ENCODE measurements around the gene CARMIL1. TPM values are rescaled to one million over a fixed set of nuclear protein-coding genes. Genes with fewer than 3 reads are reported as not detected.

CARMIL1 gene
- total and polyA plus RNA-seq, 10 of the 15 experiments (the other 5 are each of a cell fraction or from before 2014, with no cell fraction given), result 6.4 to 18.1 (median 10.3) TPM

DNA sequence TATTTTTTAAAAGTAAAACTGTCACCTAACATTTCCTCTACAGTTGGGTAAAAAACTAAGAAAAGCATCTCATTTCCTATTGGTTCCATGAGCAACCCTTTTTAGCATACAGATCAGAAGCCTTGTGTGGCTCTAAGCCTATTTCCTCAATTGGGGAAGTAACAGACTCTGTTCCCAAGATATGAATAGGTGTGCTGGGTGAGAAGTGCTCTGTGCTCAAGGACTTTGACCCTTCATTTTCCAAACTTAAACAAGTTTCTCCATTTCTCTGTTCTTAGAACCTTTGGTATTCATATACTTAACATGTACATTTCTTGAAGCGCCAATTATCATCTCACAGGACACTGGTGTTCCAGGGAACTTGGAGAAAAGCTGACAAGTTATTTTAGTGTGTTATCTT lies 24.1 kb downstream of the CARMIL1 start:
- ChIA-PET SMC1A (ENCODE audit: uncharacterized antibody, unreplicated experiment) (interaction anchor here (0.7 kb wide), 2 partner anchors 102 to 111 kb away, joined by 3 read pairs; no protein-coding TSS in a partner anchor), CTCF (interaction anchor here (2.5 kb wide), 1 partner anchor 187 kb away, joined by 6 read pairs; no protein-coding TSS in a partner anchor), POLR2A (no interaction called here), RAD21 (ENCODE audit: unreplicated experiment) (no interaction called here)
- DNase-seq (ENCODE audit: low read depth, low spot score) (no peak), ATAC-seq (no peak), FAIRE-seq (no peak)
- BruUV-seq (replicated peaks), result no TSS peak
- no peak overlapping the region for H3K4me2 ChIP-seq (ENCODE audit: control insufficient read depth, insufficient read depth)
- no peak overlapping the region for H3K4me3 ChIP-seq
- peaks cover 5% of the 10 kb centered on the region; the same call in 1 of the 2 replicates for H3K4me1 ChIP-seq (ENCODE audit: control insufficient read depth, insufficient read depth, low read length)
- no peaks in the 10 kb centered on the region for H4K20me1 ChIP-seq (ENCODE audit: control insufficient read depth, insufficient read depth)
- TF ChIP-seq TCF7 (IDR thresholded peaks at IDR 0.05; ENCODE audit: borderline replicate concordance) (no peak), SMC3 (IDR thresholded peaks at IDR 0.05; ENCODE audit: borderline replicate concordance, low read length) (no peak)
- TF ChIP-seq, protein P1, sequence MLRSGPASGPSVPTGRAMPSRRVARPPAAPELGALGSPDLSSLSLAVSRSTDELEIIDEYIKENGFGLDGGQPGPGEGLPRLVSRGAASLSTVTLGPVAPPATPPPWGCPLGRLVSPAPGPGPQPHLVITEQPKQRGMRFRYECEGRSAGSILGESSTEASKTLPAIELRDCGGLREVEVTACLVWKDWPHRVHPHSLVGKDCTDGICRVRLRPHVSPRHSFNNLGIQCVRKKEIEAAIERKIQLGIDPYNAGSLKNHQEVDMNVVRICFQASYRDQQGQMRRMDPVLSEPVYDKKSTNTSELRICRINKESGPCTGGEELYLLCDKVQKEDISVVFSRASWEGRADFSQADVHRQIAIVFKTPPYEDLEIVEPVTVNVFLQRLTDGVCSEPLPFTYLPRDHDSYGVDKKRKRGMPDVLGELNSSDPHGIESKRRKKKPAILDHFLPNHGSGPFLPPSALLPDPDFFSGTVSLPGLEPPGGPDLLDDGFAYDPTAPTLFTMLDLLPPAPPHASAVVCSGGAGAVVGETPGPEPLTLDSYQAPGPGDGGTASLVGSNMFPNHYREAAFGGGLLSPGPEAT (IDR thresholded peaks at IDR 0.05; ENCODE audit: low read depth), result no peak
- no peaks in the 10 kb centered on the region for H3K27me3 ChIP-seq (replicated peaks in 1 of 2; ENCODE audit: control insufficient read depth in 2 of 2, insufficient read depth in 2 of 2, low read length in 1 of 2)
- 52% methylated on average over 1 of the region's 1 CpG for WGBS (ENCODE audit: insufficient coverage, insufficient replicate concordance, low lambda C conversion rate, missing lambda C conversion rate)
- intact Hi-C loops (cut with micrococcal nuclease; ENCODE audit: unreplicated experiment) (no loop called here), in situ Hi-C loops (cut with MboI) (no loop called here)
- H3K79me2 ChIP-seq (ENCODE audit: control insufficient read depth, insufficient read depth, low read length), result peaks cover 1% of the 10 kb centered on the region; the same call in 1 of the 2 replicates
- H3K36me3 ChIP-seq (ENCODE audit: control insufficient read depth in 2 of 2, insufficient read depth in 2 of 2, low read length in 1 of 2), result no peaks in the 10 kb centered on the region
- no peaks in the 10 kb centered on the region for H3K9me3 ChIP-seq (replicated peaks; ENCODE audit: control insufficient read depth, insufficient read depth, low read length)
- H3K9ac ChIP-seq (ENCODE audit: control insufficient read depth, insufficient read depth, low read length), result no peak overlapping the region
- no peak overlapping the region for H3K27ac ChIP-seq (ENCODE audit: control insufficient read depth, insufficient read depth)
- H2AFZ ChIP-seq (ENCODE audit: control insufficient read depth, low read depth, low read length), result no peak overlapping the region

DNA sequence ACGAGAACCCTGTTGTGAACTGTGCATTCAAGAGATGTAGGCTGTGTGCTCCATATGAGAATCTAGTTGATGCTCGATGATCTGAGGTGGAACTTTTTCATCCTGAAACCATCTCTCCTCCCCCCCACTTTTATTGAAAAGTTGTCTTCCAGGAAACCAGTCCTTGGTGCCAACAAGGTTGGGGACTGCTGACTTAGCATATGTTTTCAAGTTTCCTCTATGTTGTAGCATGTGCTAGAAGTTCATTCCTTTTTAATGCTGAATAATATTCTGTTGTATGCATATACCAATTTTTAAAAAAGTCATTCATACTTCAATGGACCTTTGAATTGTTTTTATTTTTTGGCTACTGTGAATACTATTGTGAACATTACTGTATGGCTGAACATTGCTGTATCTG lies 27.2 kb downstream of the CARMIL1 start:
- ChIA-PET CTCF (no interaction called here), RAD21 (ENCODE audit: unreplicated experiment) (no interaction called here), SMC1A (ENCODE audit: uncharacterized antibody, unreplicated experiment) (no interaction called here), POLR2A (interaction anchor here (0.6 kb wide), 1 partner anchor 7 kb away, joined by 3 read pairs; no protein-coding TSS in a partner anchor)
- intact Hi-C loops (cut with micrococcal nuclease; ENCODE audit: unreplicated experiment) (no loop called here), in situ Hi-C loops (cut with MboI) (no loop called here)
- no peak for TF ChIP-seq ASH2L (IDR thresholded peaks at IDR 0.05; ENCODE audit: borderline replicate concordance, low read depth)
- TF ChIP-seq LARP7 (IDR thresholded peaks at IDR 0.05), result no peak
- TF ChIP-seq, protein P2, sequence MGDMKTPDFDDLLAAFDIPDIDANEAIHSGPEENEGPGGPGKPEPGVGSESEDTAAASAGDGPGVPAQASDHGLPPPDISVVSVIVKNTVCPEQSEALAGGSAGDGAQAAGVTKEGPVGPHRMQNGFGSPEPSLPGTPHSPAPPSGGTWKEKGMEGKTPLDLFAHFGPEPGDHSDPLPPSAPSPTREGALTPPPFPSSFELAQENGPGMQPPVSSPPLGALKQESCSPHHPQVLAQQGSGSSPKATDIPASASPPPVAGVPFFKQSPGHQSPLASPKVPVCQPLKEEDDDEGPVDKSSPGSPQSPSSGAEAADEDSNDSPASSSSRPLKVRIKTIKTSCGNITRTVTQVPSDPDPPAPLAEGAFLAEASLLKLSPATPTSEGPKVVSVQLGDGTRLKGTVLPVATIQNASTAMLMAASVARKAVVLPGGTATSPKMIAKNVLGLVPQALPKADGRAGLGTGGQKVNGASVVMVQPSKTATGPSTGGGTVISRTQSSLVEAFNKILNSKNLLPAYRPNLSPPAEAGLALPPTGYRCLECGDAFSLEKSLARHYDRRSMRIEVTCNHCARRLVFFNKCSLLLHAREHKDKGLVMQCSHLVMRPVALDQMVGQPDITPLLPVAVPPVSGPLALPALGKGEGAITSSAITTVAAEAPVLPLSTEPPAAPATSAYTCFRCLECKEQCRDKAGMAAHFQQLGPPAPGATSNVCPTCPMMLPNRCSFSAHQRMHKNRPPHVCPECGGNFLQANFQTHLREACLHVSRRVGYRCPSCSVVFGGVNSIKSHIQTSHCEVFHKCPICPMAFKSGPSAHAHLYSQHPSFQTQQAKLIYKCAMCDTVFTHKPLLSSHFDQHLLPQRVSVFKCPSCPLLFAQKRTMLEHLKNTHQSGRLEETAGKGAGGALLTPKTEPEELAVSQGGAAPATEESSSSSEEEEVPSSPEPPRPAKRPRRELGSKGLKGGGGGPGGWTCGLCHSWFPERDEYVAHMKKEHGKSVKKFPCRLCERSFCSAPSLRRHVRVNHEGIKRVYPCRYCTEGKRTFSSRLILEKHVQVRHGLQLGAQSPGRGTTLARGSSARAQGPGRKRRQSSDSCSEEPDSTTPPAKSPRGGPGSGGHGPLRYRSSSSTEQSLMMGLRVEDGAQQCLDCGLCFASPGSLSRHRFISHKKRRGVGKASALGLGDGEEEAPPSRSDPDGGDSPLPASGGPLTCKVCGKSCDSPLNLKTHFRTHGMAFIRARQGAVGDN (IDR thresholded peaks at IDR 0.05), result no peak
- Histone ChIP-seq H3K27ac (ENCODE audit: control insufficient read depth, insufficient read depth) (no peak overlapping the region), H3K9ac (ENCODE audit: control insufficient read depth, insufficient read depth, low read length) (no peak overlapping the region), H2AFZ (ENCODE audit: control insufficient read depth, low read depth, low read length) (no peak overlapping the region), H3K4me3 (no peak overlapping the region), H3K36me3 (ENCODE audit: control insufficient read depth in 2 of 2, insufficient read depth in 2 of 2, low read length in 1 of 2) (no peaks in the 10 kb centered on the region), H3K4me1 (ENCODE audit: control insufficient read depth, insufficient read depth, low read length) (no peaks in the 10 kb centered on the region), H3K9me3 (replicated peaks; ENCODE audit: control insufficient read depth, insufficient read depth, low read length) (no peaks in the 10 kb centered on the region), H3K4me2 (ENCODE audit: control insufficient read depth, insufficient read depth) (no peak overlapping the region), H4K20me1 (ENCODE audit: control insufficient read depth, insufficient read depth) (no peaks in the 10 kb centered on the region), H3K27me3 (replicated peaks in 1 of 2; ENCODE audit: control insufficient read depth in 2 of 2, insufficient read depth in 2 of 2, low read length in 1 of 2) (no peaks in the 10 kb centered on the region), H3K79me2 (ENCODE audit: control insufficient read depth, insufficient read depth, low read length) (peaks cover 1% of the 10 kb centered on the region; the same call in 1 of the 2 replicates)
- no TSS peak for BruUV-seq (replicated peaks)
- DNase-seq (ENCODE audit: low read depth, low spot score) (no peak), ATAC-seq (no peak), FAIRE-seq (no peak)
- 47% methylated on average over 2 of the region's 2 CpGs for WGBS (ENCODE audit: insufficient coverage, insufficient replicate concordance, low lambda C conversion rate, missing lambda C conversion rate)
